ENCODE results near the gene PHC3.

PHC3 gene

GRCh38 chr3:170179432-170179831, 2.1 kb downstream of the PHC3 start:
- peak overlapping the region; percentile 81; the same call in 1 of the 2 replicates for H3K27ac ChIP-seq
- TF ChIP-seq, protein P1, sequence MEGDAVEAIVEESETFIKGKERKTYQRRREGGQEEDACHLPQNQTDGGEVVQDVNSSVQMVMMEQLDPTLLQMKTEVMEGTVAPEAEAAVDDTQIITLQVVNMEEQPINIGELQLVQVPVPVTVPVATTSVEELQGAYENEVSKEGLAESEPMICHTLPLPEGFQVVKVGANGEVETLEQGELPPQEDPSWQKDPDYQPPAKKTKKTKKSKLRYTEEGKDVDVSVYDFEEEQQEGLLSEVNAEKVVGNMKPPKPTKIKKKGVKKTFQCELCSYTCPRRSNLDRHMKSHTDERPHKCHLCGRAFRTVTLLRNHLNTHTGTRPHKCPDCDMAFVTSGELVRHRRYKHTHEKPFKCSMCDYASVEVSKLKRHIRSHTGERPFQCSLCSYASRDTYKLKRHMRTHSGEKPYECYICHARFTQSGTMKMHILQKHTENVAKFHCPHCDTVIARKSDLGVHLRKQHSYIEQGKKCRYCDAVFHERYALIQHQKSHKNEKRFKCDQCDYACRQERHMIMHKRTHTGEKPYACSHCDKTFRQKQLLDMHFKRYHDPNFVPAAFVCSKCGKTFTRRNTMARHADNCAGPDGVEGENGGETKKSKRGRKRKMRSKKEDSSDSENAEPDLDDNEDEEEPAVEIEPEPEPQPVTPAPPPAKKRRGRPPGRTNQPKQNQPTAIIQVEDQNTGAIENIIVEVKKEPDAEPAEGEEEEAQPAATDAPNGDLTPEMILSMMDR (IDR thresholded peaks at IDR 0.05): no peak
- no peak for TF ChIP-seq ZFX (IDR thresholded peaks at IDR 0.05; ENCODE audit: borderline replicate concordance)

DNA sequence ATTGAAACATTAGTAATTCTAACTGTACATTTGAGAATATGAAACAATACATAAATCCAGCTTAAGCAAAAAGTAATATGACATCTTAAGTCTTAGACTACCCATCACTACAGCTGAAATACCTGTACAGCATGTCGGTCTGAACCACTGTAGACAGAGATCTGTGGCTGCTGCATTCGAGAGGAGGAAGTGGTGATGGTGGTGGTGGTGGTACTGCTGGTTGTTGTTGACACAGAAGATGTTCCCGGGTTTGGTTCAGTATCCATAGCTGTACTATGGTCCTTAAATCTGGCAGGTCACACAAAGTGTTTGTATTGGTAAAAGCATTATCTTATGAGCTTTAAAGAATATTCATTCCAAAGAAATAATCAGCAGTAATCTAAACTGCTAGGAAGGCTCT, 2.9 kb downstream of the PHC3 start:
- no peak overlapping the region for H3K27ac ChIP-seq
- no peak for TF ChIP-seq ZFX (IDR thresholded peaks at IDR 0.05; ENCODE audit: borderline replicate concordance)
- TF ChIP-seq, protein P1 (IDR thresholded peaks at IDR 0.05): no peak

DNA sequence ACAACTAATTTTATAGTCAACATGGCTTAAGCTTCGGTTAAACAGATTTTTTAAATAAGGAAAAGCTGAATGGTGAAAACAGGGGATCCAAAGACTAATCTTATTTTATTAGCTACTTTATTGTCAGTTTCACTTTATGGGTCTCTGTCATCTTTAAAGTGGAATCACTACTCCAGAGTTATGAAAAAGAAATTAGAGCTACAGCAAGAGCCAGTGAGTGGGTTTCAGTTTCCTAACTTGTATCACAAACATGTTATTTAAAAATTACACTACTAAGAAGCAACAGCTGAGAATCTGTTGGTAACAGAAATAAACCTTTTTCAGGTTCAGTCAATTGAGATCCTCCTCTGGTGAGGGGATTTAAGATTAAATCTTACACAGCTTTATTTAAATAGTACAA, 10.0 kb downstream of the PHC3 start:
- TF ChIP-seq, protein P1 (IDR thresholded peaks at IDR 0.05): no peak
- no peak for TF ChIP-seq ZFX (IDR thresholded peaks at IDR 0.05; ENCODE audit: borderline replicate concordance)
- no peak overlapping the region for H3K27ac ChIP-seq

DNA sequence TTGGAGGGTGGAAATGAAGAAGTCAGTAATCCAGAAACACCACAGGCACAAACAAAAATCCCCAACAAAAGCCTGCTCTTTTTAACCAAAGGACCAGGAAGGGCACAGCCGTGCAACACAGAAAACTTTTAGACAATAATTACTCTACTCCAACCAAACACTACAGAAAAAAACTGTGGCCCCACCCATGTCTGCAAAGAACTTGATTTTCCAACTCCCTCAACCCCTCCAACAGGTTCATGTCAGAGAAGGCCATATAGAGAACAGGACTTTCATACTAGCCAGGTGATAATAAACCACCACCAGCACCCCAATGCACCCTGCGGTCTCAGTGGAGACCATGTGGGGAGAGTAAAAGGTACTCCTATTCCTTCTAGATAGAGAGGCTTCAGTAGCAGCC, 16.8 kb downstream of the PHC3 start:
- no peak for TF ChIP-seq ZFX (IDR thresholded peaks at IDR 0.05; ENCODE audit: borderline replicate concordance)
- TF ChIP-seq, protein P1 (IDR thresholded peaks at IDR 0.05): no peak

GRCh38 chr3:170163956-170164645, 17.4 kb downstream of the PHC3 start:
- TF ChIP-seq, protein P1 (IDR thresholded peaks at IDR 0.05): no peak
- no peak for TF ChIP-seq ZFX (IDR thresholded peaks at IDR 0.05; ENCODE audit: borderline replicate concordance)
- H3K27ac ChIP-seq: peak overlapping the region; percentile 3; the same call in 1 of the 2 replicates

More for the DNA sequence above, 16.8 kb downstream of the PHC3 start:
- peak overlapping the region; percentile 3; the same call in 1 of the 2 replicates for H3K27ac ChIP-seq

DNA sequence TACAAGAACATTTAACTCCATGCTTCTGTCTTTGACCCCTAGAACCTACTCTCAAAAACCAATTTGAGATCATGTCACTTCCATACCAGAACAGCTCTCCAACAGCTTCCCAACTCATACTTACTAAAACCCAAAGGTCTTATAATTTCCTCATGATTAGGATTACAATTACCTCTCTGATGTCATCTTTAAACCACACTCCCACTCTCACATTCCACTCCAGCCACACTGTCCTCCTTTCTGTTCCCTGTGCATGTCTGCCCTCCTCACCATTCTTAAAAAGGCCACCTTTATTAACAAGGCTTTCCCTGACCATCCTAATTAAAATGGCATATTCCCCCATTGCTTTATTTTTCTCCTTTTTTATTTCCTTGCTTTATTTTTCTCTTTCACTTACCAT, 18.9 kb downstream of the PHC3 start:
- H3K27ac ChIP-seq: no peak overlapping the region
- TF ChIP-seq ZFX (IDR thresholded peaks at IDR 0.05; ENCODE audit: borderline replicate concordance): no peak

DNA sequence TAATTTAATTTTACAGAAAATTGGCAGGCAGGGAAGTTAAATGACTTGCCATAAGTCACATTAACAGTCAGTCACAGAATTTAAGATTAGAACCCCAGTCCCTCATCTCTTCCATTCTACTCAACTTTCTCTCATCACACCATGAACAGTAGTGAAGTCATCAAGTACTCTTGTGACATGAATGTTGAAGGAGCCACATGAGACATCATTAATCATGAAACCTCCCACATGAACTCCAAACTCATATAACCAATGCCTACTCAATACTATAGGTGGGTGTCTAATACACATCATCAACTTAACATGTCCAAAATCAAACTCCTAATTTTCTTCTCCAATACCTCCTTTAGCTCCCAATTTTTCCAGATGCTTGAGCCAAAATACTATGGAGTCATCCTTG, 19.5 kb downstream of the PHC3 start:
- TF ChIP-seq, protein P1 (IDR thresholded peaks at IDR 0.05): no peak
- no peak for TF ChIP-seq ZFX (IDR thresholded peaks at IDR 0.05; ENCODE audit: borderline replicate concordance)
- H3K27ac ChIP-seq: no peak overlapping the region
